H7 (cell line): Measurements from ENCODE around the gene CAPS2. TPM values are rescaled to one million over a fixed set of nuclear protein-coding genes. Genes with fewer than 3 reads are reported as not detected.
A peak's percentile ranks its signal among the peaks of the same experiment; 100 is the strongest.
"Not testable (repeated sequence)": the region's sequence is repeated elsewhere in the genome, so short reads cannot be mapped to it uniquely, and the experiment has no call there.

Experiments
- DNase-seq: peaks from one replicate; pipeline ENCODE4 v3.0.0; 2012
- H3K27me3 ChIP-seq: 2 replicates; pipeline ENCODE4 v1.6.0; 2011; ENCODE audit warnings: mild to moderate bottlenecking, low read length; ENCODE audit not compliant: control insufficient read depth, insufficient read depth
- H3K36me3 ChIP-seq: replicated peaks from 2 replicates; pipeline ENCODE4 v1.5.1; 2011; ENCODE audit warnings: low read length; ENCODE audit not compliant: control insufficient read depth, insufficient read depth
- H3K4me3 ChIP-seq: 2 replicates; pipeline ENCODE4 v1.5.1; 2011; ENCODE audit warnings: low read depth, mild to moderate bottlenecking, control low read depth, low read length, moderate library complexity; ENCODE audit not compliant: insufficient read depth
- total RNA-seq: library from RNA; depleted of rRNA; stranded (reverse); fragments of >200 nt; shearing (Covaris generic); gene quantifications from 2 replicates; pipeline ENCODE4 v1.2.3, GENCODE V29; 2014; rRNA removed

CAPS2 gene
- total RNA-seq = 3.2 and 5.2 TPM in 2 replicates

DNA sequence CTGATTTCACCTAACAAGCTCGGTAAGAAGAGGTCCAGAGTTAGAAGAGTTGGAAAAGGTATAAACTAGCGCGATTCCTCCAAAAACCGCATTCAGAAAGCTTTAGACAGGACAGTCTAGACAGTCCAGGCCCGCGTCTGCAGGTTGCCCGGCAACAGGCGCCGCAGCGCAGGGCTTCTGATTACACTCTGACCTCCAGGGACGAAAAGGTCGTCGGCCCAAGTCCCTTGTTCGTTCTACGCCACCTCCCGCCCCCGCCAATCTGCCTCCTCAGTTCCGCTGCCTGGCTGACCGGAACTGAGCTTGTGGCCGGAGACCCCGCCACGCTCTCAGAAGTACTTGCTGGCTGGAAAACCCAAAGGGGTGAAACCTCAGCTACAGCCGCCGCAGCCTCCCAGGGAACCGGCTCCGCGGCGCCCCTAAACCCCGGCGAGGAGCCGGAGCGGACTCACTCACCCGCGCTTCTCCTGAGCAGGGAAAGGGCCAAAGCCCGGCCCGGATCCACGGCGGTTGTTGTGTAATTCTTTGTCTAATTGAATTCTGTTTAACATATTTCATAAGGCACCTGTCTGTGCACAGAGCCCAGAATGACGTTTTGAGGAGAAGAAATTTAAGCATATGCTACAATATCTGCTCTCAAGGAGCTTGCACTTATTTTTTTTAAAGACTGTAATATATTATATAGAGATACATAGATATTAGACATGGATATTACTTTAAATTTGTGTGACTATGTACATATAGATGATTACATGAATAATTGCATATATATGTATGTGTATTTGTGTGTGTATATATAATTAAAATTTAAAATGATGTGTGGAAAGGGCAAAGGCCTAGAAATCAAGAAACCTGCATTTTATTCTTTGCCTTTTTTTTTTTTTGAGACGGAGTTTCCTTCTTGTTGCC, at the start of gene CAPS2:
CAPS2 (minus strand) TSS at position 407 of the 909 bp plus-strand sequence. CDS start 3,826 bp downstream, outside the sequence.
- Histone ChIP-seq H3K4me3 (peak within 1 kb of the TSS; percentile 54), H3K27me3 (no peaks in the 10 kb centered on the region), H3K36me3 (no peaks in the 10 kb centered on the region)
- DNase-seq = peak; percentile 81

DNA sequence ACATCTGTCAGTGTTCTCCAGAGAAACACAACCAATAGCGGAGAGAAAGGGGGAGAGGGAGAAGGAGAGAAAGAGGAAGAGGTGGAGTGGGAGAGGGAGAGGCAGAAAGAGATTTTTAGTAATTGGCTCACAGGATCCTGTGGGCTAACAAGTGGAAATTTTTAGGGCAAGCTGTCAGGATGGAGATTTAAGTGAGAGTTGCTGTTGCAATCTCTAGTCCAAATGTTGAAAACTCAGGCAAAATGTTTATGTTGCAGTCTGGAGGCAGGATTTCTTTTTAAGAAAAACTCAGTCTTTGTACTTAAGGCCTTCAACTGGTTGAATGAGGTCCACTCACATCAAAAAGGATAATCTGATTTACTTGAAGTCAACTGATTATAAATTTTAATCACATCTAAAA, 48.2 kb upstream of the CAPS2 start:
- no peaks in the 10 kb centered on the region for H3K36me3 ChIP-seq
- no peaks in the 10 kb centered on the region for H3K27me3 ChIP-seq
- H3K4me3 ChIP-seq = no peak overlapping the region
- DNase-seq = no peak

DNA sequence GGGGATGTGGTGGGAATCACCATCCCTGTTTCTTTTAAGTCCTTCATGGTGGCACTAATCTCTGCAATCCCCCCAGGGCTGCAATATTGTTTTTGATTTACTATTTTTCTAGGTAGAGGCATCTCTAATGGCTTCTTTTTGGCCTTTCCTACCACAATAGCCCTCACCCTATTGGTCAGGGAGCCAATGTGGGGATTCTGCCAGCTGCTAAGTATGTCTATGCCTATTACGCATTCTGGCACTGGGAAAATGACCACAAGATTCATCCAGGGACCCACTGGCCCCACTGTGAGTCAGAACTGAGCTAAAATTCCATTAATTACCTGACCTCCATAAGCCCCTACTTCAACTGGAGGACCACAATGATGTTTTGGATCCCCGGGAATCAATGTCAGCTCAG, 44.8 kb upstream of the CAPS2 start:
- Histone ChIP-seq H3K27me3 (no peaks in the 10 kb centered on the region), H3K4me3 (no peak overlapping the region), H3K36me3 (no peaks in the 10 kb centered on the region)
- no peak for DNase-seq

- no peaks in the 10 kb centered on the region for H3K27me3 ChIP-seq
- no peaks in the 10 kb centered on the region for H3K36me3 ChIP-seq
- DNase-seq = no peak
- no peak overlapping the region; the same call in 1 of the 2 replicates for H3K4me3 ChIP-seq
Measured at GRCh38 chr12:75366629-75367028, 36.5 kb upstream of the CAPS2 start.

DNA sequence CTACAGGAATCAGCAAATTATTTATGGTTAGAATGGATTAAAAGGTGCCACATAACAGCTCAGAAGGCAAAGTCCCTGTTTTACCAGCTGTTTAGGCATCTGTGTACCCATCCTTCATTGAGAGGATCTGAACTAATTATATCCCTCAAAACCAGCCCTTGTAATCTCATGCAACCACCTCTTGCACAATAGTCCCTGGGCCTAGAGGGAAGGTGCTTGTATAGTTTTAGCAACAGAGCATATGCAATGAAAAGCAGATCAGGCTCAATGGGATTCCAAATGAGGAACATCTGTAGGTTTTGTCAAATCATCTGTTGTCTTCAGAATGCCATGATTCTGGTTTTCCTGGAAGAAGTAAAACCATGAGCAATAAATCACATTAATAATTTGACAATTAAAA, 34.8 kb upstream of the CAPS2 start:
- Histone ChIP-seq H3K4me3 (no peak overlapping the region), H3K27me3 (no peaks in the 10 kb centered on the region), H3K36me3 (no peaks in the 10 kb centered on the region)
- no peak for DNase-seq

DNA sequence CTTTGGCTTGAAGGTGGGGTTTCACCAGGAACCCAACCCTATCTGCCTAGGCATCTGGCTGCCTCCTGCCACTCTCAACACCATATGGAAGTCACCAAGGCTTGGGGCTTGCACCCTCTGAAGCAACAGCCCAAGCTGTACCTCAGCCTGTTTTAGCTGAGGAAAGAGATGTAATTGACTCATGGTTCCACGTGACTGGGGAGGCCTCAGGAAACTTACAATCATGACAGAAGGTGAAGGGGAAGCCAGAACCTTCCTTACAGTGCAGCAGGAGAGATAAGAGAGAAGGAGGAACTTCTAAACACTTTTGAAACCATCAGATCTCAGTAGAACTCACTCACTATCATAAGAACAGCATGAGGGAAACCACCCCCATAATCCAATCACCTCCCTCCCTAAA, 31.3 kb upstream of the CAPS2 start:
- Histone ChIP-seq H3K4me3 (no peak overlapping the region), H3K27me3 (no peaks in the 10 kb centered on the region), H3K36me3 (no peaks in the 10 kb centered on the region)
- DNase-seq = no peak

- Histone ChIP-seq H3K27me3 (no peaks in the 10 kb centered on the region), H3K36me3 (no peaks in the 10 kb centered on the region), H3K4me3 (no peak overlapping the region)
- DNase-seq = no peak
Measured at GRCh38 chr12:75360920-75361319, 30.8 kb upstream of the CAPS2 start.

- Histone ChIP-seq H3K4me3 (no peak overlapping the region), H3K27me3 (no peaks in the 10 kb centered on the region), H3K36me3 (no peaks in the 10 kb centered on the region)
- no peak for DNase-seq
Measured at GRCh38 chr12:75354011-75354410, 23.9 kb upstream of the CAPS2 start.

GRCh38 chr12:75350413-75350812, 20.3 kb upstream of the CAPS2 start:
- Histone ChIP-seq H3K27me3 (no peaks in the 10 kb centered on the region), H3K4me3 (no peak overlapping the region), H3K36me3 (no peaks in the 10 kb centered on the region)
- no peak for DNase-seq

GRCh38 chr12:75349946-75350345, 19.8 kb upstream of the CAPS2 start:
- DNase-seq = no peak
- Histone ChIP-seq H3K36me3 (no peaks in the 10 kb centered on the region), H3K4me3 (no peak overlapping the region), H3K27me3 (no peaks in the 10 kb centered on the region)

GRCh38 chr12:75346215-75346614, 16.1 kb upstream of the CAPS2 start:
- DNase-seq, H3K36me3 ChIP-seq, H3K27me3 ChIP-seq, H3K4me3 ChIP-seq: not testable (repeated sequence)

GRCh38 chr12:75345531-75345930, 15.4 kb upstream of the CAPS2 start:
- DNase-seq = no peak
- H3K36me3 ChIP-seq = no peaks in the 10 kb centered on the region
- H3K4me3 ChIP-seq = no peak overlapping the region
- no peaks in the 10 kb centered on the region for H3K27me3 ChIP-seq

DNA sequence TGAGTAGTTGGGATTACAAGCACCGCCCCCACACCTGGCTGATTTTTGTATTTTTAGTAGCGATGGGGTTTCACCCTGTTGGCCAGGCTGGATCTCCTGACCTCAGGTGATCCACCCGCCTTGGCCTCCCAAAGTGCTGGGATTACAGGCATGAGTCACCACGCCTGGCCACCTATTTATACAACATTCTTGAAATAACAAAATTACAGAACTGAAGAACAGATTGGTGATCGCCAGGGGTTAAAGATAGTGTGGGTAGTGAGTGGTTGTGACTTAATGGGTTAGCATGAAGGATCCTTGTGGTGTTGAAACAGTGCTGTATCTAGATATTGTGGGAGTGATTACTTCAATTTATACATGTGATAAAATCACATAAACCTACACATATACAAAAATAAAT, 11.7 kb upstream of the CAPS2 start:
- no peaks in the 10 kb centered on the region for H3K36me3 ChIP-seq
- H3K4me3 ChIP-seq = no peak overlapping the region
- H3K27me3 ChIP-seq = no peaks in the 10 kb centered on the region
- DNase-seq = no peak

DNA sequence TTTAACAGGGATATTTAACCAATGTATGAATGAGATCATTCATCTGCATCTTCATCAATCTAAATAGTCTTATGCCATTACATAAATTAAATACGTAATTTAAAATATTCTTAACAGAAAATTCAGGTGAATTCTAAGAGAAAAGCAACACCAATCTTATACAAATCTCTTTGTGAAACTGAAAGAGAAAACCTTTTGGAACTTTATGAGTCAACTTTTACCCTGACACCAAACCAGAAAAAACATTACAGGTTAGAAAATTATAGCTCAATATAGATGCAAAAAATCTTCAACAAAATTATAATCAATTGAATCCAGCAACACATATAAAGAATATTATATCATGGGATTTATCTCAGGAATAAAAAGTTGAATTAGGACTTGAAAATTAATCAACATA, 7.8 kb upstream of the CAPS2 start:
- DNase-seq = no peak
- no peaks in the 10 kb centered on the region for H3K36me3 ChIP-seq

DNA sequence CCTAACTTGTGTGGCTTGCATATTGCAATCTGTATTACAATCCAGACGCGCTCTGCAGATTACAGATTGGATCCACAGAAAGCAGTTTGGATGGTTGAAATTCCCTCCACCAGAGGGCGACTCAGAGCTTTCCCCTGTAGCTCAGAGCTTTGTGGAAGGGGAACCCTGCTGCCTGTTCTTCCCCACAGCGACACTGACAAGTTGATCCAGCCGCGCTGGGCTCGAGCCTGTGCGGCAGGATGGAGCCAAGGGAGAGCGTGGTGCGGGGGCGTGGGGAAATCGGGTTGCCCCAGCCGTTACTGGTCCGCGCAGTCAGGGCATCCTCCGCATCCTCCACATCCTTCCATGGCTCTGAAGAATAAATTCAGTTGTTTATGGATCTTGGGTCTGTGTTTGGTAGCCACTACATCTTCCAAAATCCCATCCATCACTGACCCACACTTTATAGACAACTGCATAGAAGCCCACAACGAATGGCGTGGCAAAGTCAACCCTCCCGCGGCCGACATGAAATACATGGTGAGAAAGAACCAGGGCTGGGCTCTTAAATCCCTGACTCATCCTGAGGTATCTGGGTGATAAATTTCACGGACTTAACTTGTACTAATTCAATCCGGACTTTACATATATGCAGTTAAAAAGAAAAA, 4.4 kb upstream of the CAPS2 start, which contains the start of gene GLIPR1L1:
GLIPR1L1 (plus strand) TSS at position 287 of the 647 bp plus-strand sequence; CDS start at position 346, 59 bp downstream.
- no peaks in the 10 kb centered on the region for H3K27me3 ChIP-seq

More for the DNA sequence above, 7.8 kb upstream of the CAPS2 start:
- Histone ChIP-seq H3K4me3 (no peak overlapping the region), H3K27me3 (no peaks in the 10 kb centered on the region)

More for the DNA sequence above, 4.4 kb upstream of the CAPS2 start, which contains the start of gene GLIPR1L1:
- Histone ChIP-seq H3K4me3 (peak within 1 kb of the TSS; percentile 40), H3K36me3 (no peaks in the 10 kb centered on the region)
- peak; percentile 75 for DNase-seq
